Neural progenitor cell (in vitro differentiated cells): Measurements from ENCODE around the gene TMEM200C. TPM values are rescaled to one million over a fixed set of nuclear protein-coding genes. Genes with fewer than 3 reads are reported as not detected.
A peak's percentile ranks its signal among the peaks of the same experiment; 100 is the strongest.

Experiments used
- DNase-seq: peaks from one replicate; pipeline ENCODE4 v3.0.0-alpha.2; 2016; ENCODE audit warnings: low spot score
- H2AFZ ChIP-seq: fragments of 200-600 bp; sonication (generic); replicated peaks from 2 replicates; pipeline ENCODE4 v1.6.1; 2016; ENCODE audit warnings: antibody characterized with exemption
- H3F3A ChIP-seq: fragments of 200-600 bp; sonication (generic); 2 replicates; pipeline ENCODE4 v1.6.1; 2016; ENCODE audit warnings: antibody characterized with exemption, low read depth
- H3K27ac ChIP-seq: fragments of 200-600 bp; sonication (generic); 2 replicates; pipeline ENCODE4 v1.5.1; 2016; ENCODE audit warnings: mild to moderate bottlenecking
- H3K27me3 ChIP-seq: fragments of 200-600 bp; sonication (generic); 2 replicates; pipeline ENCODE4 v1.6.1; 2016; ENCODE audit warnings: mild to moderate bottlenecking, moderate library complexity
- H3K36me3 ChIP-seq: fragments of 200-600 bp; sonication (generic); 2 replicates; pipeline ENCODE4 v1.5.1; 2016
- H3K4me1 ChIP-seq: fragments of 200-600 bp; sonication (generic); 2 replicates; pipeline ENCODE4 v1.6.1; 2016; ENCODE audit warnings: mixed run types
- H3K4me2 ChIP-seq: fragments of 200-600 bp; sonication (generic); 2 replicates; pipeline ENCODE4 v1.6.1; 2016
- H3K4me3 ChIP-seq: fragments of 200-600 bp; sonication (generic); 2 replicates; pipeline ENCODE4 v1.5.1; 2016
- H3K79me2 ChIP-seq: fragments of 200-600 bp; sonication (generic); 2 replicates; pipeline ENCODE4 v1.6.1; 2016; ENCODE audit warnings: low read depth
- H3K9ac ChIP-seq: fragments of 200-600 bp; sonication (generic); 2 replicates; pipeline ENCODE4 v1.6.1; 2016
- H3K9me3 ChIP-seq: fragments of 200-600 bp; sonication (generic); 2 replicates; pipeline ENCODE4 v1.5.1; 2016; ENCODE audit warnings: low read depth
- H4K20me1 ChIP-seq: fragments of 200-600 bp; sonication (generic); 2 replicates; pipeline ENCODE4 v1.6.1; 2016; ENCODE audit warnings: low read depth
- H3K27ac Mint-ChIP-seq: 3 replicates; pipeline ENCODE4 v1.8.0; 2021; ENCODE audit warnings: mixed read lengths
- H3K27me3 Mint-ChIP-seq: 2 replicates; pipeline ENCODE4 v1.8.0; 2022; ENCODE audit warnings: low read depth, mild to moderate bottlenecking, inconsistent platforms, moderate library complexity, mixed read lengths; ENCODE audit not compliant: insufficient read depth
- H3K36me3 Mint-ChIP-seq: 3 replicates; pipeline ENCODE4 v1.8.0; 2021; ENCODE audit warnings: mixed read lengths
- H3K4me1 Mint-ChIP-seq: 3 replicates; pipeline ENCODE4 v1.8.0; 2021; ENCODE audit warnings: mixed read lengths
- H3K4me3 Mint-ChIP-seq: 3 replicates; pipeline ENCODE4 v1.8.0; 2021; ENCODE audit warnings: mild to moderate bottlenecking, moderate library complexity, mixed read lengths
- H3K9me3 Mint-ChIP-seq: 3 replicates; pipeline ENCODE4 v1.8.0; 2020; ENCODE audit warnings: mixed read lengths
- CTCF ChIP-seq: fragments of 200-600 bp; sonication (generic); IDR thresholded peaks from 2 replicates; pipeline ENCODE4 v1.5.1; 2017; ENCODE audit warnings: antibody characterized with exemption, mild to moderate bottlenecking
- EZH2 ChIP-seq: fragments of 200-600 bp; sonication (generic); IDR thresholded peaks from 2 replicates; pipeline ENCODE4 v1.6.1; 2017; ENCODE audit warnings: antibody characterized with exemption, mild to moderate bottlenecking, moderate library complexity
- EZH2phosphoT487 ChIP-seq: fragments of 200-600 bp; sonication (generic); IDR thresholded peaks from 2 replicates; pipeline ENCODE4 v1.6.1; 2017; ENCODE audit warnings: antibody characterized with exemption
- total RNA-seq: library from RNA; depleted of rRNA; stranded (reverse); fragments of >200 nt; gene quantifications from 2 replicates; pipeline ENCODE4 v1.2.3, GENCODE V29; 2015; ENCODE audit warnings: low replicate concordance

TMEM200C gene
- total RNA-seq, 1 donor from 2014 or later = 1.4 TPM

GRCh38 chr18:5853253-5853652 is 42.1 kb downstream of the TMEM200C start:
- Histone ChIP-seq H3K4me2 (no peak overlapping the region), H4K20me1 (no peaks in the 10 kb centered on the region), H3K27ac (no peak overlapping the region), H3K9ac (no peak overlapping the region), H3F3A (no peaks in the 10 kb centered on the region), H3K79me2 (no peaks in the 10 kb centered on the region), H3K27me3 (no peaks in the 10 kb centered on the region), H3K36me3 (no peaks in the 10 kb centered on the region), H3K4me1 (no peaks in the 10 kb centered on the region), H3K9me3 (no peaks in the 10 kb centered on the region), H3K4me3 (no peak overlapping the region), H2AFZ (no peak overlapping the region)
- Mint-ChIP-seq H3K4me3 (no peak overlapping the region), H3K9me3 (no peaks in the 10 kb centered on the region), H3K36me3 (no peaks in the 10 kb centered on the region), H3K27ac (no peak overlapping the region), H3K4me1 (no peaks in the 10 kb centered on the region), H3K27me3 (no peaks in the 10 kb centered on the region)
- TF ChIP-seq EZH2phosphoT487 (no peak), CTCF (no peak), EZH2 (no peak)
- no peak for DNase-seq

GRCh38 chr18:5851998-5852397 is 43.3 kb downstream of the TMEM200C start:
- H3K9me3 ChIP-seq = no peaks in the 10 kb centered on the region
- H2AFZ ChIP-seq = no peak overlapping the region
- no peaks in the 10 kb centered on the region for H3K36me3 ChIP-seq

GRCh38 chr18:5842653-5843052 is 52.7 kb downstream of the TMEM200C start:
- H3K9me3 ChIP-seq = no peaks in the 10 kb centered on the region
- no peaks in the 10 kb centered on the region for H3F3A ChIP-seq
- Mint-ChIP-seq H3K27ac (no peak overlapping the region), H3K27me3 (no peaks in the 10 kb centered on the region), H3K4me1 (no peaks in the 10 kb centered on the region), H3K9me3 (peaks cover 6% of the 10 kb centered on the region), H3K36me3 (no peaks in the 10 kb centered on the region), H3K4me3 (no peak overlapping the region)
- H3K4me3 ChIP-seq = no peak overlapping the region
- no peaks in the 10 kb centered on the region for H3K27me3 ChIP-seq
- no peaks in the 10 kb centered on the region for H4K20me1 ChIP-seq
- peak; percentile 11 for DNase-seq
- no peaks in the 10 kb centered on the region for H3K4me1 ChIP-seq
- H3K27ac ChIP-seq = no peak overlapping the region
- H3K79me2 ChIP-seq = no peaks in the 10 kb centered on the region
- no peak overlapping the region for H3K9ac ChIP-seq
- no peak overlapping the region for H2AFZ ChIP-seq
- no peak for TF ChIP-seq EZH2phosphoT487
- no peak for TF ChIP-seq EZH2
- TF ChIP-seq CTCF = no peak
- no peaks in the 10 kb centered on the region for H3K36me3 ChIP-seq
- H3K4me2 ChIP-seq = no peak overlapping the region

More at GRCh38 chr18:5851998-5852397, 43.3 kb downstream of the TMEM200C start:
- Mint-ChIP-seq H3K27me3 (no peaks in the 10 kb centered on the region), H3K4me3 (no peak overlapping the region), H3K27ac (no peak overlapping the region), H3K9me3 (peaks cover 2% of the 10 kb centered on the region), H3K4me1 (no peaks in the 10 kb centered on the region), H3K36me3 (no peaks in the 10 kb centered on the region)
- H4K20me1 ChIP-seq = no peaks in the 10 kb centered on the region
- TF ChIP-seq CTCF (peak; percentile 46), EZH2phosphoT487 (no peak)
- DNase-seq = no peak
- H3K4me3 ChIP-seq = no peak overlapping the region
- H3K27ac ChIP-seq = no peak overlapping the region
- no peaks in the 10 kb centered on the region for H3F3A ChIP-seq
- H3K4me2 ChIP-seq = no peak overlapping the region
- H3K4me1 ChIP-seq = no peaks in the 10 kb centered on the region
- no peaks in the 10 kb centered on the region for H3K27me3 ChIP-seq
- H3K79me2 ChIP-seq = no peaks in the 10 kb centered on the region
- no peak overlapping the region for H3K9ac ChIP-seq
